Camera-type eye (tissue), 1 donor: Measurements from ENCODE around the gene CES4A. TPM values are rescaled to one million over a fixed set of nuclear protein-coding genes. Genes with fewer than 3 reads are reported as not detected.

ENCODE experiments used
- total RNA-seq: library from RNA; depleted of rRNA; stranded (reverse); fragments of >200 nt; gene quantifications from one replicate; pipeline ENCODE4 v1.2.3, GENCODE V29; 2014

Gene CES4A
- total RNA-seq = 8.9 TPM

DNA sequence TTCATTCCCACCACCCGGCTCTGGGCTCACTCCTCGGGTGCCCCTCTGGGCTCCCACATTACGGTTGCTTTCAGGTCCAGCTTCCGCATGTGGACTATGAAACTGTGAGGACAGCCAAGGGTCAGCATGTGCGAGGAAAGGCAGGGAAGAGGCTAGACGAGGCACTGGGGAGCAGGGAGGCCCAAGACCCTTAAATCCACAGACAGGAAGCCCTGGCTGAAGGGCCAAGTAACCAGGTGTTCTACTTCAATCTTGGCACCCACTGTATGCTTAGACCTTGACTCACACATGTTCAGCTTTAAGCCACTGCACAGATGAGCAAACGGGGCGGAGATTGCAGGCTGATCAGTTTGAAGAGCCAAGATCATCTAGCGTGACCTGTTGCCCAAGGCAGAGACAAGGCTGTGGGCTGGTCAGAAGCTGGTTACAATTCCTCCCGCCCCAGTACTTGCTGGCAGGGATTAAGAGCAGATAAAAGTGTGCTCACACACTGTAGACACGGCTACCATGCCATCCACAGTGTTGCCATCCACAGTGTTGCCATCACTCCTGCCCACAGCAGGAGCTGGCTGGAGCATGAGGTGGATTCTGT, at the start of gene CES4A:
TSS of gene CES4A (plus strand) at position 393 of the 592 bp plus-strand sequence. CDS start at position 577, 184 bp downstream.

DNA sequence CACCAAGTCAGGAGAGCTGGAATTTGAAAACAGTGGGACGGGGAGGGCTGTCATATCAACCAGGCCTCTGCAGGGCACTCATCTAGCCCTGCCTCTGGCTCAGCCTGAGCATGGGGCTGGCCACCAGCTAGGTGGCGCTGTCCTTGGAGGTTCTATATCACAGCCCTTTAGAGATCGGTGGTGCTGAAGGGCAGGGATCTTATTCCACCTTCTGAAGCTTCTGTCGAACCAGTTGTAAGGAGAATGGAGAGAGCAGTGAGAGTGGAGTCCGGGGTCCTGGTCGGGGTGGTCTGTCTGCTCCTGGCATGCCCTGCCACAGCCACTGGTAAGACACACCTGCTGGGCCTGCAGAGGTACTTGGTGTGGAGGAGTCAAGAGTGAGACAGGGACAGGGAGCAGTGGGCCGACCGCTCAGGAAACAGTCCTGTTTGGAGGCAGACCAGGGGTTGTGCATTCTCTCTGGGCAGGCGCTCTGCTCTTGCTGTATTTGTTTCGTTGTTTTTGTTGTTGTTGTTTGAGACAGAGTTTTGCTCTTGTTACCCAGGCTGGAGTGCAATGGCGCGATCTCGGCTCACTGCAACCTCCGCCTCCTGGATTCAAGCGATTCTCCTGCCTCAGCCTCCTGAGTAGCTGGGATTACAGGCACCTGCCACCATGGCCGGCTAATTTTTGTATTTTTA, 27.2 kb upstream of the CES4A start, which contains the start of gene CES3:
TSS of gene CES3 (plus strand) at position 202 of the 680 bp plus-strand sequence. CDS start at position 244, 42 bp downstream.

DNA sequence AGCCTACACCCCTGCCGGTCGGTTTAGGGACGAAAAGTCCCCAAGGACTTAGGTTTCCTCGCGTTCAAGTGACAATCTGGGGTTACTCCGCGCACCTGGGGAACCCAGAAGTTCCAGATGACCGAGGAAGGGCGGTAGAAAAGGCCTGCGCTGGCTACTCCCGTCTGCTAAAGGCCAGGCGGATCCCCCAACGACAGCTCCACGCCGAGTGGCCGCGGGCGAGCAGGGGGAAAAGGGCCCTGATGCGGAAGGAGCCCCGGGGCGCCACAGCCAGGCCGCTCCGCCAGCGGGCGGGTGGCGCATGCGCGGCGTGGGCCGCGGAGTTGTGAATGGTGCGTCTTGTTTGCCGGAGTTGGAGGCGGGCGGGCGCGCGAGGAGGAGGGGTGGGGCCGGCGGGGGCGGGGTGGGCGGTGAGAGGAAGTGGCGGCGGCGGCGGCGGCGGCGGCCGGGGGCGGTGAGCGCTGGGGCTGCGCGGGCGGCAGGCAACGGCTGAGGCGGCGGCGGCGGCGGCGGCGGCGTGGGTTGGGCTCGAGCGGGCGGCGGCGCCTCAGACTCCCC, 40.4 kb downstream of the CES4A start, which contains the start of gene CBFB:
TSS of gene CBFB (plus strand) at position 454 of the 558 bp plus-strand sequence. CDS start 259 bp downstream, outside the sequence.

Other genes with a start within 250 kb of the CES4A start
- 226 TPM for gene DYNC1LI2, start 237.0 kb upstream of the CES4A start, total RNA-seq
- gene TERB1, start 187.0 kb upstream of the CES4A start, total RNA-seq = not detected
- 90.3 TPM for gene NAE1, start 157.6 kb upstream of the CES4A start, total RNA-seq
- not detected for gene CA7, start 144.2 kb upstream of the CES4A start, total RNA-seq
- gene PDP2, start 108.1 kb upstream of the CES4A start, total RNA-seq = 12.7 TPM
- not detected for gene CDH16, start 69.7 kb upstream of the CES4A start, total RNA-seq
- gene RRAD, start 63.1 kb upstream of the CES4A start, total RNA-seq = 52.9 TPM
- 87.1 TPM for gene CIAO2B, start 54.2 kb upstream of the CES4A start, total RNA-seq
- 34.1 TPM for gene CES2, start 53.1 kb upstream of the CES4A start, total RNA-seq
- gene CES3, start 27.3 kb upstream of the CES4A start, total RNA-seq = 0.77 TPM
- gene CBFB, start 40.6 kb downstream of the CES4A start, total RNA-seq = 47.7 TPM
- gene PHAF1, start 121.4 kb downstream of the CES4A start, total RNA-seq = 28.2 TPM
- gene B3GNT9, start 162.4 kb downstream of the CES4A start, total RNA-seq = 26.2 TPM
- gene TRADD, start 171.3 kb downstream of the CES4A start, total RNA-seq = 6.3 TPM
- gene FBXL8, start 171.4 kb downstream of the CES4A start, total RNA-seq = 7.9 TPM
- 33.2 TPM for gene HSF4, start 176.2 kb downstream of the CES4A start, total RNA-seq
- gene NOL3, start 181.9 kb downstream of the CES4A start, total RNA-seq = 12.4 TPM
- gene MATCAP1, start 195.4 kb downstream of the CES4A start, total RNA-seq = 44.2 TPM
- gene EXOC3L1, start 201.5 kb downstream of the CES4A start, total RNA-seq = 3.9 TPM
- 39.0 TPM for gene E2F4, start 203.6 kb downstream of the CES4A start, total RNA-seq
- 1.4 TPM for gene ELMO3, start 210.5 kb downstream of the CES4A start, total RNA-seq
- 26.4 TPM for gene TMEM208, start 238.5 kb downstream of the CES4A start, total RNA-seq